NB4 (cell line): Measurements from ENCODE around the gene CHKA.

Source experiments
- DNase-seq: peaks from one replicate; pipeline ENCODE4 v3.0.0; 2010; ENCODE audit warnings: low read depth
- H3K4me3 ChIP-seq: one replicate; pipeline ENCODE4 v1.5.1; 2011; ENCODE audit warnings: mild to moderate bottlenecking, low read depth, low read length, moderate library complexity
- MYC ChIP-seq: IDR thresholded peaks from 2 replicates; pipeline ENCODE4 v1.6.1; 2011; ENCODE audit warnings: low read depth, low read length
- POLR2A ChIP-seq: IDR thresholded peaks from 2 replicates; pipeline ENCODE4 v1.6.1; 2011; ENCODE audit warnings: mild to moderate bottlenecking; ENCODE audit not compliant: insufficient read length; ENCODE audit errors: extremely low read depth
- TF ChIP-seq, protein P1 (sequence below): IDR thresholded peaks from one replicate; pipeline ENCODE4 v1.5.1; 2012; ENCODE audit warnings: low read depth, low read length
- TF ChIP-seq, protein P2 (sequence below): IDR thresholded peaks from 2 replicates; pipeline ENCODE4 v1.6.1; 2011; ENCODE audit warnings: low read depth, low read length

Gene CHKA

DNA sequence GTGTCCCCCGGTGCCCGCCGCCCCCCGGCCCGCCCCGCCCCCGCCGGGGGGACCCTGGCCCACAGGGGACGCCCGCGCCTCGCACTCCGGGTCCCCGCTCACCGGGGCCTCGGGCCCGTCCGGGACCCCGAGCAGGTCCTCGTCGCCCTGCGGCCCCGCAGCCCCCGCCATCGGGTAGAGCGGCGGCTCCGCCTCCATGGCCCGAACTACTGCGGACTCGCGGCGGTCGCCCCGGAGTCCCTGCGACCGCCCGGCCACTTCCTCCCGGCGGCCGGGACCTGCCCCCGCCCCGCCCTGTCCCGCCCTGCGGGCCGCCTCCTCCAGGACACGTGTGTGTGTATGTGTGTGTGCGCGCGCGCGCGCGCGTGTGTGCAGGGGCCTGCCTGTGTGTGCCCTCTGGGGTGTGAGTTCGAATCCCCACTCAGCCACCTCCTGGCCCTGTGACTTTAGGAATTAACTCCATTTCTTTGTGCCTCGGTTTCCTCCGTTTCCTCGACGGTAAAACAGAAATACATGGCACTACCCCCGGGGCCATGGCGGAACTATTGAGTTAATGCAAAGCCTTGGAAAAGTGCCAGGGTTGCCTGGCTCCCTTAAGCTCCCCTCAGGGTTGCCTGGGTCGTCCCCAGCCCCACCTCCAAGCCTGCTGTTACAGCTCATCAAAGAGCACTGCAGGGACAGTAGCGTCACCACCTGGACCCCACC lies 117.2 kb downstream of the CHKA start, which contains the start of gene UNC93B1:
Gene UNC93B1 (minus strand): TSS at position 252 of the 705 bp plus-strand sequence. CDS start 54 bp downstream, at position 198.
- DNase-seq, result peak; percentile 96
- peak within 1 kb of the TSS; percentile 58 for H3K4me3 ChIP-seq
- TF ChIP-seq, protein P1, sequence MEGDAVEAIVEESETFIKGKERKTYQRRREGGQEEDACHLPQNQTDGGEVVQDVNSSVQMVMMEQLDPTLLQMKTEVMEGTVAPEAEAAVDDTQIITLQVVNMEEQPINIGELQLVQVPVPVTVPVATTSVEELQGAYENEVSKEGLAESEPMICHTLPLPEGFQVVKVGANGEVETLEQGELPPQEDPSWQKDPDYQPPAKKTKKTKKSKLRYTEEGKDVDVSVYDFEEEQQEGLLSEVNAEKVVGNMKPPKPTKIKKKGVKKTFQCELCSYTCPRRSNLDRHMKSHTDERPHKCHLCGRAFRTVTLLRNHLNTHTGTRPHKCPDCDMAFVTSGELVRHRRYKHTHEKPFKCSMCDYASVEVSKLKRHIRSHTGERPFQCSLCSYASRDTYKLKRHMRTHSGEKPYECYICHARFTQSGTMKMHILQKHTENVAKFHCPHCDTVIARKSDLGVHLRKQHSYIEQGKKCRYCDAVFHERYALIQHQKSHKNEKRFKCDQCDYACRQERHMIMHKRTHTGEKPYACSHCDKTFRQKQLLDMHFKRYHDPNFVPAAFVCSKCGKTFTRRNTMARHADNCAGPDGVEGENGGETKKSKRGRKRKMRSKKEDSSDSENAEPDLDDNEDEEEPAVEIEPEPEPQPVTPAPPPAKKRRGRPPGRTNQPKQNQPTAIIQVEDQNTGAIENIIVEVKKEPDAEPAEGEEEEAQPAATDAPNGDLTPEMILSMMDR, result no peak
- TF ChIP-seq, protein P2, sequence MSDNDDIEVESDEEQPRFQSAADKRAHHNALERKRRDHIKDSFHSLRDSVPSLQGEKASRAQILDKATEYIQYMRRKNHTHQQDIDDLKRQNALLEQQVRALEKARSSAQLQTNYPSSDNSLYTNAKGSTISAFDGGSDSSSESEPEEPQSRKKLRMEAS, result peak; percentile 95
- TF ChIP-seq POLR2A (peak; percentile 53), MYC (peak; percentile 95)

DNA sequence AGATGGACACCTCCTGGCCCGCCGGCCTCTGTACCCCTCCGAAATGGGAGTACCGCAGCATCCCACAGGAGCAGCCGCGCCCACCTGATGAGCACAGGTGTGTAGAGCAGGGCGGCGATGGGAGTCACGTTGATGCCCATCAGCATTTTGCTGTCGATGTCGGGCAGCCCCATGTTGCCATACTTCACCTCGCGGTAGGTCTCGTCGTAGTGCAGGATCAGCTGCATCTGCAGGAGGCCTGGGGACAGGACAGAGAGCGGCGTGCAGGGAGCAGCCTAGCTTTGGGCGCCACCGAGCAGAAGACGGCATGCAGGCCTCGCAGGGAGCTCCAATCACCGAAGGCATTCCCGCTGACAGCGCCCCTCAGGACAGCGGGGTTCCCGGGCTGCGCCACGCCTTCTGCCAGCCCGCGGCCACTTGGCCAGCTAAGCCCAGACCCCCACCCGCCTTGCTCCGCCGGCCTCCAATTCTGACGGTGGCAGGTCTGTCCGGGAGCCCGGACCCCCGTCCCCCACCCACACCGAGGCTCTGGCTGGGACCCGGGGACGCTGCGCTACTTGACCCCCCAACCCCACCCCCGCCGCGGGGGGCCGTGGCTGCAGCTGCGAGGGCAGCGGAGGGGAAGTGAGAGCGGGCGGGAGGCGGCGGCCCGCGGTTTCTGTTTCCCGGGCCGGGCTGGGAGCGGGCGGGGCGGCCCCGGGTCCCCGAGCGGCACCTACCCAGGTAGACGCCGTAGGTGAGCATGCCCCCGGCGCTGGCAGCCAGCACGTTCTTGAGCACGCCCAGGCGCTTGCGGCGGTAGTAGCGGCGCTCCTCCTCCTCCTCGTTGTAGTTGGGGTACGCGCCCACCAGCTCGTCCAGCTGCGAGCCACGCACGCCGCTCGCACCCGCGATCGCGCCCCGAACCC lies 118.0 kb downstream of the CHKA start:
- peak; percentile 74 for DNase-seq
- peak overlapping the region; percentile 50 for H3K4me3 ChIP-seq
- TF ChIP-seq, protein P2, result 0 out of 2 replicates have a peak, but pooled peaks have one; percentile 13
- TF ChIP-seq POLR2A (no peak), MYC (peak; percentile 36)
- TF ChIP-seq, protein P1, result no peak
